B cell (primary cell): ENCODE results near the gene FCER1A.

ENCODE experiments used
- EZH2 ChIP-seq: IDR thresholded peaks from 2 replicates; pipeline ENCODE4 v1.6.1; 2012; ENCODE audit warnings: borderline replicate concordance, low read depth, mild to moderate bottlenecking, moderate library complexity, low read length; ENCODE audit not compliant: insufficient read depth, poor library complexity, severe bottlenecking
- TF ChIP-seq, protein P1 (sequence below): fragments of 200-600 bp; IDR thresholded peaks from one replicate; pipeline ENCODE4 v1.8.0; 2022; ENCODE audit warnings: antibody characterized with exemption, mild to moderate bottlenecking

DNA sequence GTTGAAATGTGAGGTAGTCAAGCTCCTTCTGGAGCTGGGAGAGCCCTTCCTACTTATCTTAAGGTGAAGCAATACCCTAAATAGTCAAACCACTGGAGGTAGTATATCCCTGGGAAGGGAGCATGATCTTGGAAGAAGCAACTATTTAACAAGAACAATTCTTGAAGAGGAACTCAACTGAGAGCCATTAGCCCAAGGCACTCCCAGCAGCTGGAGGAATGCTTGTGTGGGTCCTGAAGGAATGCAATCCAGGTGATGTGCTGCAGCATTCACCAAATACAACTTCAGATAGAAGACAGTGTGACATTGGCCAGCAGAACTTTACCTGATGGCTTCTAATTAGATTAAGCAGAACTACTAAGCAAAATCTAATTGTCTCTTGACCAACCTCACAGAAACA, 9.5 kb downstream of the FCER1A start:
- TF ChIP-seq, protein P1, sequence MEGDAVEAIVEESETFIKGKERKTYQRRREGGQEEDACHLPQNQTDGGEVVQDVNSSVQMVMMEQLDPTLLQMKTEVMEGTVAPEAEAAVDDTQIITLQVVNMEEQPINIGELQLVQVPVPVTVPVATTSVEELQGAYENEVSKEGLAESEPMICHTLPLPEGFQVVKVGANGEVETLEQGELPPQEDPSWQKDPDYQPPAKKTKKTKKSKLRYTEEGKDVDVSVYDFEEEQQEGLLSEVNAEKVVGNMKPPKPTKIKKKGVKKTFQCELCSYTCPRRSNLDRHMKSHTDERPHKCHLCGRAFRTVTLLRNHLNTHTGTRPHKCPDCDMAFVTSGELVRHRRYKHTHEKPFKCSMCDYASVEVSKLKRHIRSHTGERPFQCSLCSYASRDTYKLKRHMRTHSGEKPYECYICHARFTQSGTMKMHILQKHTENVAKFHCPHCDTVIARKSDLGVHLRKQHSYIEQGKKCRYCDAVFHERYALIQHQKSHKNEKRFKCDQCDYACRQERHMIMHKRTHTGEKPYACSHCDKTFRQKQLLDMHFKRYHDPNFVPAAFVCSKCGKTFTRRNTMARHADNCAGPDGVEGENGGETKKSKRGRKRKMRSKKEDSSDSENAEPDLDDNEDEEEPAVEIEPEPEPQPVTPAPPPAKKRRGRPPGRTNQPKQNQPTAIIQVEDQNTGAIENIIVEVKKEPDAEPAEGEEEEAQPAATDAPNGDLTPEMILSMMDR: no peak
- TF ChIP-seq EZH2: no peak
